Stomach (tissue), 4 donors: Measurements from ENCODE around the gene VAMP8.

Experiments
- CTCF ChIP-seq, 7 experiments: fragments of 450-650 bp in 4 of 7; fragments of 200-600 bp in 3 of 7; sonication (generic) in 3 of 7; IDR thresholded peaks; one replicate each; pipeline ENCODE4 v1.5.1; 2016 to 2019; ENCODE audit warnings: antibody characterized with exemption in 7 of 7, control low read depth in 2 of 7, mild to moderate bottlenecking in 1 of 7
- POLR2A ChIP-seq, 4 donors: fragments of 450-650 bp; IDR thresholded peaks; one replicate each; pipeline ENCODE4 v1.6.1; 2016; ENCODE audit warnings: antibody characterized with exemption in 4 of 4, control low read depth in 2 of 4, mild to moderate bottlenecking in 1 of 4, moderate library complexity in 1 of 4

- no peak for TF ChIP-seq POLR2A (IDR thresholded peaks at IDR 0.05)
- no peak for TF ChIP-seq CTCF (IDR thresholded peaks at IDR 0.05)
Observed at GRCh38 chr2:85536479-85536878, 40.9 kb upstream of the VAMP8 start.
